ENCODE measurements around the gene TMLHE. TPM values are rescaled to one million over a fixed set of nuclear protein-coding genes. Genes with fewer than 3 reads are reported as not detected.
"Not testable (repeated sequence)": the region's sequence is repeated elsewhere in the genome, so short reads cannot be mapped to it uniquely, and the experiment has no call there.

The TMLHE gene
- total RNA-seq, 6 donors from 2014 or later: 8.8 to 18.9 (median 11.4) TPM

DNA sequence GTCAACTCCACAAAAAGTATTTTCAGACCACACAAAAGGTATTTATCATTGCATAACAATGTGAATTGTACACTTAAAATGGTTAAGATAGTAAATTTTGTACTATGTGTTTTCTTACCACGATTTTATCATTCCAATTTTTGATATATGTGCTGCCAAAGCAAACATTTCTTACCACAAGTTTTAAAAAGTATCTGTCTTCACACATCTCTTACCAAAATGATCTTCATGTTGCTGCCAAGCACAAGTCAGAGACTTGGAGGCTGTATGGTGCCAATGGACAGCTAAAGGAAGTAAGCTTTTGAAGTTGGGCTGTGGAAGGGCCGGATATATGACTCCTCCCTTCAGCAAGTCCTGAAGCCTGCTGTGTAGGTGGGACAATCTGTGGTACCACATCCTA is 67.9 kb downstream of the TMLHE start:
- ATAC-seq (ENCODE audit: low FRiP score in 2 of 2) (no peak), DNase-seq (no peak)
- peaks cover 0 to 14% (median 0%) of the 10 kb centered on the region in 4 donors for H3K36me3 ChIP-seq
- H3K9me3 ChIP-seq: peaks cover 0 to 6% (median 0%) of the 10 kb centered on the region in 4 donors
- 32 to 68% methylated on average over 2 of the region's 2 CpGs for WGBS, 2 donors
- H3K4me1 ChIP-seq: no peaks in the 10 kb centered on the region
- TF ChIP-seq POLR2A (IDR thresholded peaks at IDR 0.05): no peak
- no peak for TF ChIP-seq POLR2AphosphoS5 (IDR thresholded peaks at IDR 0.05)
- TF ChIP-seq EP300 (IDR thresholded peaks at IDR 0.05): no peak
- TF ChIP-seq, protein P1, sequence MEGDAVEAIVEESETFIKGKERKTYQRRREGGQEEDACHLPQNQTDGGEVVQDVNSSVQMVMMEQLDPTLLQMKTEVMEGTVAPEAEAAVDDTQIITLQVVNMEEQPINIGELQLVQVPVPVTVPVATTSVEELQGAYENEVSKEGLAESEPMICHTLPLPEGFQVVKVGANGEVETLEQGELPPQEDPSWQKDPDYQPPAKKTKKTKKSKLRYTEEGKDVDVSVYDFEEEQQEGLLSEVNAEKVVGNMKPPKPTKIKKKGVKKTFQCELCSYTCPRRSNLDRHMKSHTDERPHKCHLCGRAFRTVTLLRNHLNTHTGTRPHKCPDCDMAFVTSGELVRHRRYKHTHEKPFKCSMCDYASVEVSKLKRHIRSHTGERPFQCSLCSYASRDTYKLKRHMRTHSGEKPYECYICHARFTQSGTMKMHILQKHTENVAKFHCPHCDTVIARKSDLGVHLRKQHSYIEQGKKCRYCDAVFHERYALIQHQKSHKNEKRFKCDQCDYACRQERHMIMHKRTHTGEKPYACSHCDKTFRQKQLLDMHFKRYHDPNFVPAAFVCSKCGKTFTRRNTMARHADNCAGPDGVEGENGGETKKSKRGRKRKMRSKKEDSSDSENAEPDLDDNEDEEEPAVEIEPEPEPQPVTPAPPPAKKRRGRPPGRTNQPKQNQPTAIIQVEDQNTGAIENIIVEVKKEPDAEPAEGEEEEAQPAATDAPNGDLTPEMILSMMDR (IDR thresholded peaks at IDR 0.05): no peak
- H3K27ac ChIP-seq: no peak overlapping the region
- no peaks in the 10 kb centered on the region for H3K27me3 ChIP-seq
- no peak overlapping the region for H3K4me3 ChIP-seq

- 83 to 100% methylated on average over 1 of the region's 1 CpG for WGBS, 2 donors
- Histone ChIP-seq H3K4me3 (no peak overlapping the region), H3K4me1 (no peaks in the 10 kb centered on the region), H3K27ac (no peak overlapping the region), H3K27me3 (no peaks in the 10 kb centered on the region), H3K9me3 (no peaks in the 10 kb centered on the region), H3K36me3 (no peaks in the 10 kb centered on the region)
- no peak for DNase-seq
- TF ChIP-seq, protein P1 (IDR thresholded peaks at IDR 0.05): no peak
- no peak for TF ChIP-seq POLR2A (IDR thresholded peaks at IDR 0.05)
- TF ChIP-seq EP300 (IDR thresholded peaks at IDR 0.05): no peak
- no peak for TF ChIP-seq POLR2AphosphoS5 (IDR thresholded peaks at IDR 0.05)
- ATAC-seq (ENCODE audit: low FRiP score in 2 of 2): no peak
These were observed 76.9 kb downstream of the TMLHE start for GRCh38 chrX:155535866-155536265.

DNA sequence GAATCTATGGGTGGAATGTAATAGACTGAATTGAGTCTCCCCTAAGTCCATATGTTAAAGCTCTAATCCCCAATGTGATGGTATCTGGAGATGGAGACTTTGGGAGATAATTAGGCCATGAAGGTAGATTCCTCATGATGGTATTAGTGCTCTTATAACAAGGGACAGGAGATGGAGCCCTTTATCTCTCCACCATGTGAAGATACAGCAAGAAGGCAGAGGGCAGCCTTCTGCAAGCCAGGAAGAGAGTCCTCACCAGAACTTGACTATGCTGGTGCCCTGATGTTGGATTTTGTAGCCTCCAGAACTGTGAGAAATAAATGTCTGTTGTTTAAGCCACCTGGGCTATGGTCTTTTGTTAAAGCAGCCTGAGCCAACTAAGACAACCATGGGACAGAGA is 78.0 kb downstream of the TMLHE start:
- no peaks in the 10 kb centered on the region for H3K4me1 ChIP-seq
- DNase-seq: no peak
- ATAC-seq (ENCODE audit: low FRiP score in 2 of 2): no peak
- no peak overlapping the region for H3K27ac ChIP-seq
- no peak overlapping the region for H3K4me3 ChIP-seq
- TF ChIP-seq POLR2AphosphoS5 (IDR thresholded peaks at IDR 0.05) (no peak), EP300 (IDR thresholded peaks at IDR 0.05) (no peak), POLR2A (IDR thresholded peaks at IDR 0.05) (no peak)
- TF ChIP-seq, protein P1 (IDR thresholded peaks at IDR 0.05): peak in 1 of 6 experiments; percentile 5
- no peaks in the 10 kb centered on the region for H3K36me3 ChIP-seq
- H3K27me3 ChIP-seq: no peaks in the 10 kb centered on the region
- H3K9me3 ChIP-seq: no peaks in the 10 kb centered on the region

DNA sequence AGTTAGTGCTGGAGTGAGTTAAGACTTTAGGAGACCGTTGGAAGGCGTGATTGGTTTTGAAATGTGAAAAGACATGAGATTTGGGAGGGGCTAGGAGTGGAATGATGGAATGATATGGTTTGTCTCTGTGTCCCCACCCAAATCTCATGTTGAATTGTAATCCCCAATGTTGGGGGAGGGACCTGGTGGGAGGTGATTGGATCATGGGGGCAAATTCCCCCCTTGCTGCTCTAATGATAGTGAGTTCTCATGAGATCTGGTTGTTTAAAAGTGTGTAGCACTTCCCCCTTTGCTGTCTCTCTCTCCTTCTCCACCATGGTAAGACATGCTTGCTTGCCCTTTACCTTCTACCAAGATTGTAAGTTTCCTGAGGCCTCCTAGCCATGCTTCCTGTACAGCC is 85.7 kb downstream of the TMLHE start:
- H3K4me3 ChIP-seq; DNase-seq; H3K27me3 ChIP-seq; H3K4me1 ChIP-seq; ATAC-seq (ENCODE audit: low FRiP score in 2 of 2); H3K27ac ChIP-seq; H3K36me3 ChIP-seq: not testable (repeated sequence)
- 76 to 95% methylated on average over 2 of the region's 2 CpGs for WGBS, 2 donors
- H3K9me3 ChIP-seq: peaks cover 0 to 11% (median 4%) of the 10 kb centered on the region in 4 donors

DNA sequence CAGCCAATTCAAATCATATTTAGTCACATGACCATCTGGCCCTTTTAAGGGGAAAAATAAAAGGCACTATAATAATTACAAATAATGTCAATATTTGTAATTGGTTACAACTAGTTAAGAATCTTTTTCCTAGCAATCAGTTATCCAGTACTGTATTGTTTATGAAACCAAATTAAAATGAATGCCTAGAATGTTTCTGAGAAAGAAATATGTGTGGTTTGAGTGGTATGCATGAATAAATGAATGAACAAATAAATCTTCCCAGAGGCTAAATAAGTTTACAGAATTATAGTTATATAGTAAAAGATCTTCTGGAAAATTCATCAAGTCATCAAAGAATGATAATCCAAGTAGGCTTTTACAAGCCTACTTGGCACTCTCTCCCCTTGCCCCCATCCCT is 98.5 kb downstream of the TMLHE start:
- Histone ChIP-seq H3K27me3 (no peaks in the 10 kb centered on the region), H3K4me3 (no peak overlapping the region), H3K27ac (no peak overlapping the region), H3K4me1 (no peaks in the 10 kb centered on the region), H3K36me3 (no peaks in the 10 kb centered on the region), H3K9me3 (no peaks in the 10 kb centered on the region)
- no peak for TF ChIP-seq EP300 (IDR thresholded peaks at IDR 0.05)
- no peak for TF ChIP-seq POLR2A (IDR thresholded peaks at IDR 0.05)
- TF ChIP-seq POLR2AphosphoS5 (IDR thresholded peaks at IDR 0.05): no peak
- TF ChIP-seq, protein P1 (IDR thresholded peaks at IDR 0.05): no peak
- ATAC-seq (ENCODE audit: low FRiP score in 2 of 2): no peak
- DNase-seq: no peak

Data from upper lobe of left lung (tissue), 6 donors.